ENCODE data around the gene NKD2. TPM values are rescaled to one million over a fixed set of nuclear protein-coding genes. Genes with fewer than 3 reads are reported as not detected.

Gene NKD2
- total and polyA plus RNA-seq, 2 experiments from 2014 or later, result 9.0 to 11.9 TPM

GRCh38 chr5:1079961-1080360, 71.4 kb downstream of the NKD2 start:
- peaks cover 8% of the 10 kb centered on the region for H3K27me3 Mint-ChIP-seq (ENCODE audit: insufficient read depth, low read depth, poor library complexity)

More at GRCh38 chr5:1079961-1080360, 71.4 kb downstream of the NKD2 start:
- TF ChIP-seq JUNB (IDR thresholded peaks at IDR 0.05; ENCODE audit: unreplicated experiment) (no peak), CREB1 (CRISPR knock-in tag; IDR thresholded peaks at IDR 0.05; ENCODE audit: low read depth) (no peak), EZH2phosphoT487 (IDR thresholded peaks at IDR 0.05; ENCODE audit: unreplicated experiment) (no peak), STAT1 (IDR thresholded peaks at IDR 0.05; ENCODE audit: unreplicated experiment) (no peak), ZNF331 (CRISPR knock-in tag; IDR thresholded peaks at IDR 0.05; ENCODE audit: low read depth) (no peak), ZNF114 (CRISPR knock-in tag; IDR thresholded peaks at IDR 0.05) (no peak), CTCF (conservative IDR thresholded peaks at IDR 0.05; ENCODE audit: low read depth in 2 of 2) (no peak), POLR2AphosphoS5 (IDR thresholded peaks at IDR 0.05; ENCODE audit: low read depth) (no peak), EZH2 (IDR thresholded peaks at IDR 0.05; ENCODE audit: low read depth, unreplicated experiment) (no peak), NANOG (IDR thresholded peaks at IDR 0.05; ENCODE audit: borderline replicate concordance) (no peak)
- TF ChIP-seq, protein P1, sequence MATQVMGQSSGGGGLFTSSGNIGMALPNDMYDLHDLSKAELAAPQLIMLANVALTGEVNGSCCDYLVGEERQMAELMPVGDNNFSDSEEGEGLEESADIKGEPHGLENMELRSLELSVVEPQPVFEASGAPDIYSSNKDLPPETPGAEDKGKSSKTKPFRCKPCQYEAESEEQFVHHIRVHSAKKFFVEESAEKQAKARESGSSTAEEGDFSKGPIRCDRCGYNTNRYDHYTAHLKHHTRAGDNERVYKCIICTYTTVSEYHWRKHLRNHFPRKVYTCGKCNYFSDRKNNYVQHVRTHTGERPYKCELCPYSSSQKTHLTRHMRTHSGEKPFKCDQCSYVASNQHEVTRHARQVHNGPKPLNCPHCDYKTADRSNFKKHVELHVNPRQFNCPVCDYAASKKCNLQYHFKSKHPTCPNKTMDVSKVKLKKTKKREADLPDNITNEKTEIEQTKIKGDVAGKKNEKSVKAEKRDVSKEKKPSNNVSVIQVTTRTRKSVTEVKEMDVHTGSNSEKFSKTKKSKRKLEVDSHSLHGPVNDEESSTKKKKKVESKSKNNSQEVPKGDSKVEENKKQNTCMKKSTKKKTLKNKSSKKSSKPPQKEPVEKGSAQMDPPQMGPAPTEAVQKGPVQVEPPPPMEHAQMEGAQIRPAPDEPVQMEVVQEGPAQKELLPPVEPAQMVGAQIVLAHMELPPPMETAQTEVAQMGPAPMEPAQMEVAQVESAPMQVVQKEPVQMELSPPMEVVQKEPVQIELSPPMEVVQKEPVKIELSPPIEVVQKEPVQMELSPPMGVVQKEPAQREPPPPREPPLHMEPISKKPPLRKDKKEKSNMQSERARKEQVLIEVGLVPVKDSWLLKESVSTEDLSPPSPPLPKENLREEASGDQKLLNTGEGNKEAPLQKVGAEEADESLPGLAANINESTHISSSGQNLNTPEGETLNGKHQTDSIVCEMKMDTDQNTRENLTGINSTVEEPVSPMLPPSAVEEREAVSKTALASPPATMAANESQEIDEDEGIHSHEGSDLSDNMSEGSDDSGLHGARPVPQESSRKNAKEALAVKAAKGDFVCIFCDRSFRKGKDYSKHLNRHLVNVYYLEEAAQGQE (IDR thresholded peaks at IDR 0.05; ENCODE audit: unreplicated experiment), result no peak
- TF ChIP-seq, protein P2, sequence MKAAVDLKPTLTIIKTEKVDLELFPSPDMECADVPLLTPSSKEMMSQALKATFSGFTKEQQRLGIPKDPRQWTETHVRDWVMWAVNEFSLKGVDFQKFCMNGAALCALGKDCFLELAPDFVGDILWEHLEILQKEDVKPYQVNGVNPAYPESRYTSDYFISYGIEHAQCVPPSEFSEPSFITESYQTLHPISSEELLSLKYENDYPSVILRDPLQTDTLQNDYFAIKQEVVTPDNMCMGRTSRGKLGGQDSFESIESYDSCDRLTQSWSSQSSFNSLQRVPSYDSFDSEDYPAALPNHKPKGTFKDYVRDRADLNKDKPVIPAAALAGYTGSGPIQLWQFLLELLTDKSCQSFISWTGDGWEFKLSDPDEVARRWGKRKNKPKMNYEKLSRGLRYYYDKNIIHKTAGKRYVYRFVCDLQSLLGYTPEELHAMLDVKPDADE (IDR thresholded peaks at IDR 0.05), result no peak
- TF ChIP-seq, protein P3, sequence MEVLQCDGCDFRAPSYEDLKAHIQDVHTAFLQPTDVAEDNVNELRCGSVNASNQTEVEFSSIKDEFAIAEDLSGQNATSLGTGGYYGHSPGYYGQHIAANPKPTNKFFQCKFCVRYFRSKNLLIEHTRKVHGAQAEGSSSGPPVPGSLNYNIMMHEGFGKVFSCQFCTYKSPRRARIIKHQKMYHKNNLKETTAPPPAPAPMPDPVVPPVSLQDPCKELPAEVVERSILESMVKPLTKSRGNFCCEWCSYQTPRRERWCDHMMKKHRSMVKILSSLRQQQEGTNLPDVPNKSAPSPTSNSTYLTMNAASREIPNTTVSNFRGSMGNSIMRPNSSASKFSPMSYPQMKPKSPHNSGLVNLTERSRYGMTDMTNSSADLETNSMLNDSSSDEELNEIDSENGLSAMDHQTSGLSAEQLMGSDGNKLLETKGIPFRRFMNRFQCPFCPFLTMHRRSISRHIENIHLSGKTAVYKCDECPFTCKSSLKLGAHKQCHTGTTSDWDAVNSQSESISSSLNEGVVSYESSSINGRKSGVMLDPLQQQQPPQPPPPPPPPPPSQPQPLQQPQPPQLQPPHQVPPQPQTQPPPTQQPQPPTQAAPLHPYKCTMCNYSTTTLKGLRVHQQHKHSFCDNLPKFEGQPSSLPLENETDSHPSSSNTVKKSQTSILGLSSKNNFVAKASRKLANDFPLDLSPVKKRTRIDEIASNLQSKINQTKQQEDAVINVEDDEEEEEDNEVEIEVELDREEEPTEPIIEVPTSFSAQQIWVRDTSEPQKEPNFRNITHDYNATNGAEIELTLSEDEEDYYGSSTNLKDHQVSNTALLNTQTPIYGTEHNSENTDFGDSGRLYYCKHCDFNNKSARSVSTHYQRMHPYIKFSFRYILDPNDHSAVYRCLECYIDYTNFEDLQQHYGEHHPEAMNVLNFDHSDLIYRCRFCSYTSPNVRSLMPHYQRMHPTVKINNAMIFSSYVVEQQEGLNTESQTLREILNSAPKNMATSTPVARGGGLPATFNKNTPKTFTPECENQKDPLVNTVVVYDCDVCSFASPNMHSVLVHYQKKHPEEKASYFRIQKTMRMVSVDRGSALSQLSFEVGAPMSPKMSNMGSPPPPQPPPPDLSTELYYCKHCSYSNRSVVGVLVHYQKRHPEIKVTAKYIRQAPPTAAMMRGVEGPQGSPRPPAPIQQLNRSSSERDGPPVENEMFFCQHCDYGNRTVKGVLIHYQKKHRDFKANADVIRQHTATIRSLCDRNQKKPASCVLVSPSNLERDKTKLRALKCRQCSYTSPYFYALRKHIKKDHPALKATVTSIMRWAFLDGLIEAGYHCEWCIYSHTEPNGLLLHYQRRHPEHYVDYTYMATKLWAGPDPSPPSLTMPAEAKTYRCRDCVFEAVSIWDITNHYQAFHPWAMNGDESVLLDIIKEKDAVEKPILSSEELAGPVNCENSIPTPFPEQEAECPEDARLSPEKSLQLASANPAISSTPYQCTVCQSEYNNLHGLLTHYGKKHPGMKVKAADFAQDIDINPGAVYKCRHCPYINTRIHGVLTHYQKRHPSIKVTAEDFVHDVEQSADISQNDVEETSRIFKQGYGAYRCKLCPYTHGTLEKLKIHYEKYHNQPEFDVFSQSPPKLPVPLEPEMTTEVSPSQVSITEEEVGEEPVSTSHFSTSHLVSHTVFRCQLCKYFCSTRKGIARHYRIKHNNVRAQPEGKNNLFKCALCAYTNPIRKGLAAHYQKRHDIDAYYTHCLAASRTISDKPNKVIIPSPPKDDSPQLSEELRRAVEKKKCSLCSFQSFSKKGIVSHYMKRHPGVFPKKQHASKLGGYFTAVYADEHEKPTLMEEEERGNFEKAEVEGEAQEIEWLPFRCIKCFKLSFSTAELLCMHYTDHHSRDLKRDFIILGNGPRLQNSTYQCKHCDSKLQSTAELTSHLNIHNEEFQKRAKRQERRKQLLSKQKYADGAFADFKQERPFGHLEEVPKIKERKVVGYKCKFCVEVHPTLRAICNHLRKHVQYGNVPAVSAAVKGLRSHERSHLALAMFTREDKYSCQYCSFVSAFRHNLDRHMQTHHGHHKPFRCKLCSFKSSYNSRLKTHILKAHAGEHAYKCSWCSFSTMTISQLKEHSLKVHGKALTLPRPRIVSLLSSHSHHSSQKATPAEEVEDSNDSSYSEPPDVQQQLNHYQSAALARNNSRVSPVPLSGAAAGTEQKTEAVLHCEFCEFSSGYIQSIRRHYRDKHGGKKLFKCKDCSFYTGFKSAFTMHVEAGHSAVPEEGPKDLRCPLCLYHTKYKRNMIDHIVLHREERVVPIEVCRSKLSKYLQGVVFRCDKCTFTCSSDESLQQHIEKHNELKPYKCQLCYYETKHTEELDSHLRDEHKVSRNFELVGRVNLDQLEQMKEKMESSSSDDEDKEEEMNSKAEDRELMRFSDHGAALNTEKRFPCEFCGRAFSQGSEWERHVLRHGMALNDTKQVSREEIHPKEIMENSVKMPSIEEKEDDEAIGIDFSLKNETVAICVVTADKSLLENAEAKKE (CRISPR knock-in tag; IDR thresholded peaks at IDR 0.05), result no peak
- DNase-seq (ENCODE audit: low spot score), result no peak
- no peak for ATAC-seq
- no peaks in the 10 kb centered on the region for H3K4me1 ChIP-seq (ENCODE audit: insufficient read depth)
- no peaks in the 10 kb centered on the region for H3K9me3 Mint-ChIP-seq
- H3K4me1 Mint-ChIP-seq, result no peaks in the 10 kb centered on the region; the same call in 2 of the 3 replicates
- no peaks in the 10 kb centered on the region for H4K20me1 ChIP-seq (replicated peaks; ENCODE audit: insufficient read depth)
- no peak overlapping the region for H3K27ac ChIP-seq (ENCODE audit: low read depth)
- no peak overlapping the region for H3K4me3 Mint-ChIP-seq
- no peaks in the 10 kb centered on the region for H3K27me3 ChIP-seq (ENCODE audit: insufficient read depth)
- no peaks in the 10 kb centered on the region for H3F3A ChIP-seq (replicated peaks; ENCODE audit: low read depth)
- no peak overlapping the region for H2AFZ ChIP-seq
- H3K4me3 ChIP-seq, result no peak overlapping the region
- H3K27ac Mint-ChIP-seq, result no peak overlapping the region
- H3K4me2 ChIP-seq, result no peak overlapping the region
- no peaks in the 10 kb centered on the region for H3K9me2 ChIP-seq (ENCODE audit: insufficient read depth)
- H3K79me2 ChIP-seq (replicated peaks; ENCODE audit: insufficient read depth), result no peaks in the 10 kb centered on the region
- H3K36me3 ChIP-seq (ENCODE audit: insufficient read depth), result no peaks in the 10 kb centered on the region
- H3K36me3 Mint-ChIP-seq (ENCODE audit: low read depth), result peaks cover 13% of the 10 kb centered on the region

Data from GM23338 (cell line).